K562 (cell line): ENCODE data around the gene NISCH. TPM values are rescaled to one million over a fixed set of nuclear protein-coding genes. Genes with fewer than 3 reads are reported as not detected.
A peak's percentile ranks its signal among the peaks of the same experiment; 100 is the strongest.

Experiments used
- CBX2 ChIP-seq: fragments of 200-600 bp; sonication (generic); IDR thresholded peaks from one replicate; pipeline ENCODE4 v1.6.1; 2012; ENCODE audit warnings: mild to moderate bottlenecking, low read length, inconsistent platforms; ENCODE audit not compliant: insufficient read depth, poor library complexity, severe bottlenecking
- CREM ChIP-seq: IDR thresholded peaks from 2 replicates; pipeline ENCODE4 v1.6.1; 2014; ENCODE audit warnings: antibody characterized with exemption, low read depth
- CTBP1 ChIP-seq: fragments of 450-650 bp; IDR thresholded peaks from 2 replicates; pipeline ENCODE4 v1.6.1; 2016; ENCODE audit warnings: borderline replicate concordance
- E2F6 ChIP-seq, 2 experiments: IDR thresholded peaks; 2 replicates each; pipeline ENCODE4 v1.6.1; 2011; ENCODE audit warnings: borderline replicate concordance in 1 of 2, control low read depth in 1 of 2, low read depth in 1 of 2, low read length in 1 of 2, mild to moderate bottlenecking in 1 of 2, mixed read lengths in 1 of 2, moderate library complexity in 1 of 2; ENCODE audit not compliant: insufficient read depth in 1 of 2, insufficient read length in 1 of 2, poor library complexity in 1 of 2, severe bottlenecking in 1 of 2; ENCODE audit errors: extremely low read depth in 1 of 2
- E2F8 ChIP-seq: fragments of 450-650 bp; IDR thresholded peaks from 2 replicates; pipeline ENCODE4 v1.7.1; 2018; ENCODE audit warnings: mild to moderate bottlenecking, low read depth; ENCODE audit not compliant: partially characterized antibody
- ETS1 ChIP-seq: conservative IDR thresholded peaks from 2 replicates; pipeline ENCODE4 v1.6.1; 2011; ENCODE audit warnings: low read depth, mild to moderate bottlenecking, low read length; ENCODE audit not compliant: control insufficient read depth
- FOXP1 ChIP-seq: sonication (generic); formaldehyde crosslinking; IDR thresholded peaks from 2 replicates; pipeline ENCODE4 v1.8.0; 2022; ENCODE audit warnings: mild to moderate bottlenecking, missing genetic modification reagents
- KHSRP ChIP-seq: fragments of 450-650 bp; IDR thresholded peaks from 2 replicates; pipeline ENCODE4 v1.6.1; 2017
- PHF8 ChIP-seq: fragments of 200-600 bp; sonication (generic); IDR thresholded peaks from 2 replicates; pipeline ENCODE4 v1.6.1; 2012; ENCODE audit warnings: mixed run types, mild to moderate bottlenecking, inconsistent platforms, low read length, moderate library complexity, borderline replicate concordance
- POU5F1 ChIP-seq: fragments of 150-350 bp; IDR thresholded peaks from 2 replicates; pipeline ENCODE4 v1.6.1; 2014; ENCODE audit warnings: borderline replicate concordance, low read length, low read depth, mild to moderate bottlenecking; ENCODE audit not compliant: partially characterized antibody
- SAFB2 ChIP-seq: fragments of 200-400 bp; formaldehyde crosslinking; IDR thresholded peaks from 2 replicates; pipeline ENCODE4 v1.6.1; 2018; ENCODE audit warnings: borderline replicate concordance, low read length, low read depth, moderate library complexity; ENCODE audit not compliant: severe bottlenecking
- ZBTB5 ChIP-seq: fragments of 450-650 bp; IDR thresholded peaks from 2 replicates; pipeline ENCODE4 v1.6.1; 2017; ENCODE audit warnings: antibody characterized with exemption
- ZFP1 ChIP-seq: fragments of 450-650 bp; formaldehyde crosslinking; IDR thresholded peaks from 2 replicates; pipeline ENCODE4 v1.4.0; 2020; ENCODE audit warnings: mild to moderate bottlenecking, mixed read lengths
- ZNF197 ChIP-seq: fragments of 200-800 bp; sonication (Bioruptor generic); IDR thresholded peaks from 2 replicates; pipeline ENCODE4 v1.6.1; 2016; ENCODE audit warnings: low read depth, missing genetic modification characterization, missing compliant biosample characterization
- polyA plus RNA-seq, 8 experiments: library from polyadenylated mRNA; depleted of rRNA in 4 of 8; stranded (reverse) in 5 of 8; unstranded in 3 of 8; fragments of >200 nt; fragmentation: Nextera tagmentation in 2 of 8; fragmentation: Illumina TruSeq in 1 of 8; extraction: Ambion mirVana in 2 of 8; extraction: Trizol in 1 of 8; gene quantifications; 2 replicates each; pipeline versions ENCODE4 v1.2.1 to v1.2.3, GENCODE V29; 2011 to 2014; ENCODE audit warnings: inconsistent platforms in 1 of 8, missing spikeins in 1 of 8
- total RNA-seq, 7 experiments: library from RNA; depleted of rRNA in 6 of 7; stranded (reverse); fragments of >200 nt in 6 of 7; fragmentation: Illumina TruSeq in 2 of 7; extraction: Trizol in 2 of 7; gene quantifications; 2 replicates each; pipeline versions ENCODE4 v1.2.1 to v1.2.3, GENCODE V29; 2011 to 2021; ENCODE audit warnings: low replicate concordance in 1 of 7
- TF ChIP-seq, protein P1 (sequence below), 2 experiments: fragments of 150-350 bp in 1 of 2; IDR thresholded peaks; 2 replicates each; pipeline ENCODE4 v1.6.1; 2012 to 2016; ENCODE audit warnings: low read depth in 2 of 2, low read length in 2 of 2, mild to moderate bottlenecking in 1 of 2, moderate library complexity in 1 of 2

The NISCH gene
- total and polyA plus RNA-seq, 9 of the 15 experiments (the other 6 are each of a cell fraction or from before 2014, with no cell fraction given), result 0.44 to 43.5 (median 23.4) TPM

GRCh38 chr3:52533623-52534280, 78.3 kb downstream of the NISCH start, which contains the start of gene NT5DC2 (continued):
- TF ChIP-seq E2F6 (IDR thresholded peaks at IDR 0.05; ENCODE audit: borderline replicate concordance in 1 of 2, extremely low read depth in 1 of 2, insufficient read depth in 1 of 2, insufficient read length in 1 of 2, low read depth in 1 of 2, low read length in 1 of 2, poor library complexity in 1 of 2, severe bottlenecking in 1 of 2), result peak in 1 of 2 experiments; percentile 84
- TF ChIP-seq CTBP1, result no peak
- TF ChIP-seq E2F8, result no peak
- TF ChIP-seq, protein P1, sequence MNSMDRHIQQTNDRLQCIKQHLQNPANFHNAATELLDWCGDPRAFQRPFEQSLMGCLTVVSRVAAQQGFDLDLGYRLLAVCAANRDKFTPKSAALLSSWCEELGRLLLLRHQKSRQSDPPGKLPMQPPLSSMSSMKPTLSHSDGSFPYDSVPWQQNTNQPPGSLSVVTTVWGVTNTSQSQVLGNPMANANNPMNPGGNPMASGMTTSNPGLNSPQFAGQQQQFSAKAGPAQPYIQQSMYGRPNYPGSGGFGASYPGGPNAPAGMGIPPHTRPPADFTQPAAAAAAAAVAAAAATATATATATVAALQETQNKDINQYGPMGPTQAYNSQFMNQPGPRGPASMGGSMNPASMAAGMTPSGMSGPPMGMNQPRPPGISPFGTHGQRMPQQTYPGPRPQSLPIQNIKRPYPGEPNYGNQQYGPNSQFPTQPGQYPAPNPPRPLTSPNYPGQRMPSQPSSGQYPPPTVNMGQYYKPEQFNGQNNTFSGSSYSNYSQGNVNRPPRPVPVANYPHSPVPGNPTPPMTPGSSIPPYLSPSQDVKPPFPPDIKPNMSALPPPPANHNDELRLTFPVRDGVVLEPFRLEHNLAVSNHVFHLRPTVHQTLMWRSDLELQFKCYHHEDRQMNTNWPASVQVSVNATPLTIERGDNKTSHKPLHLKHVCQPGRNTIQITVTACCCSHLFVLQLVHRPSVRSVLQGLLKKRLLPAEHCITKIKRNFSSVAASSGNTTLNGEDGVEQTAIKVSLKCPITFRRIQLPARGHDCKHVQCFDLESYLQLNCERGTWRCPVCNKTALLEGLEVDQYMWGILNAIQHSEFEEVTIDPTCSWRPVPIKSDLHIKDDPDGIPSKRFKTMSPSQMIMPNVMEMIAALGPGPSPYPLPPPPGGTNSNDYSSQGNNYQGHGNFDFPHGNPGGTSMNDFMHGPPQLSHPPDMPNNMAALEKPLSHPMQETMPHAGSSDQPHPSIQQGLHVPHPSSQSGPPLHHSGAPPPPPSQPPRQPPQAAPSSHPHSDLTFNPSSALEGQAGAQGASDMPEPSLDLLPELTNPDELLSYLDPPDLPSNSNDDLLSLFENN (IDR thresholded peaks at IDR 0.05; ENCODE audit: low read depth in 2 of 2, low read length in 2 of 2), result no peak
- TF ChIP-seq CBX2, result no peak
- no peak for TF ChIP-seq KHSRP
- no peak for TF ChIP-seq ZNF197 (CRISPR knock-in tag)
- TF ChIP-seq SAFB2, result no peak
- no peak for TF ChIP-seq POU5F1
- peak; percentile 92; the same call in 1 of the 2 replicates for TF ChIP-seq ETS1
- TF ChIP-seq FOXP1 (CRISPR knock-in tag), result peak; percentile 7; the same call in 1 of the 2 replicates
- peak; percentile 98 for TF ChIP-seq ZBTB5
- TF ChIP-seq ZFP1, result no peak
- TF ChIP-seq PHF8, result peak; percentile 56; the same call in 1 of the 2 replicates
- peak; percentile 26; the same call in 1 of the 2 replicates for TF ChIP-seq CREM
